OCI-LY7 (cell line): ENCODE results near the gene SLC25A39. TPM values are rescaled to one million over a fixed set of nuclear protein-coding genes. Genes with fewer than 3 reads are reported as not detected.

ENCODE experiments used
- BruUV-seq: library from RNA; stranded (reverse); fragments of 400-500 nt; replicated peaks from 2 replicates; lab custom pipeline; 2021; lab: Mats Ljungman, UMichigan
- CTCF ChIA-PET: fragments of 300-600 bp; sonication (Branson Sonifier 250); formaldehyde crosslinking; loops from one replicate; lab custom pipeline; 2022; ENCODE audit warnings: antibody characterized with exemption; ENCODE audit not compliant: unreplicated experiment; lab: Charles Lee
- POLR2A ChIA-PET: fragments of 300-600 bp; sonication (Branson Sonifier 250); formaldehyde crosslinking; loops from one replicate; lab custom pipeline; 2022; ENCODE audit warnings: antibody characterized with exemption; lab: Charles Lee
- DNase-seq: peaks from one replicate; pipeline ENCODE4 v3.0.0-alpha.2; 2015; ENCODE audit warnings: low spot score
- H2AFZ ChIP-seq: fragments of 200-600 bp; sonication (generic), shearing (Covaris generic); 2 replicates; pipeline ENCODE4 v1.6.1; 2014; ENCODE audit warnings: mild to moderate bottlenecking, antibody characterized with exemption, low read length, moderate library complexity
- H3K27ac ChIP-seq: fragments of 200-600 bp; sonication (generic); 2 replicates; pipeline ENCODE4 v1.5.1; 2014; ENCODE audit warnings: mixed run types, low read depth, mild to moderate bottlenecking, moderate library complexity, low read length, inconsistent platforms; ENCODE audit not compliant: poor library complexity, severe bottlenecking
- H3K36me3 ChIP-seq: fragments of 200-600 bp; sonication (generic); 2 replicates; pipeline ENCODE4 v1.6.1; 2014; ENCODE audit warnings: mild to moderate bottlenecking, antibody characterized with exemption, low read length, moderate library complexity, mixed read lengths; ENCODE audit not compliant: insufficient read depth
- H3K4me1 ChIP-seq: fragments of 200-600 bp; sonication (generic); 2 replicates; pipeline ENCODE4 v1.5.1; 2014; ENCODE audit warnings: mild to moderate bottlenecking, low read length; ENCODE audit not compliant: insufficient read depth, poor library complexity, severe bottlenecking
- H3K4me2 ChIP-seq: fragments of 200-600 bp; sonication (generic); 2 replicates; pipeline ENCODE4 v1.6.1; 2014; ENCODE audit warnings: mild to moderate bottlenecking, low read length
- H3K4me3 ChIP-seq: fragments of 200-600 bp; sonication (generic); 2 replicates; pipeline ENCODE4 v1.5.1; 2014; ENCODE audit warnings: mild to moderate bottlenecking, low read depth, low read length; ENCODE audit not compliant: poor library complexity, severe bottlenecking
- H3K79me2 ChIP-seq: fragments of 200-600 bp; sonication (generic); 2 replicates; pipeline ENCODE4 v1.6.1; 2016; ENCODE audit warnings: low read depth, mild to moderate bottlenecking, low read length, moderate library complexity, mixed read lengths; ENCODE audit not compliant: insufficient read depth
- H3K9me2 ChIP-seq: fragments of 200-600 bp; sonication (generic); 2 replicates; pipeline ENCODE4 v1.6.1; 2016; ENCODE audit warnings: mild to moderate bottlenecking, low read length, mixed read lengths; ENCODE audit not compliant: insufficient read depth
- H3K9me3 ChIP-seq: fragments of 200-600 bp; sonication (generic); 2 replicates; pipeline ENCODE4 v1.6.1; 2014; ENCODE audit warnings: mild to moderate bottlenecking, mixed run types, low read length, mixed read lengths
- H4K20me1 ChIP-seq: fragments of 200-600 bp; sonication (generic); 2 replicates; pipeline ENCODE4 v1.6.1; 2014; ENCODE audit warnings: mild to moderate bottlenecking, antibody characterized with exemption, low read length, moderate library complexity, mixed read lengths; ENCODE audit not compliant: insufficient read depth
- EZH2phosphoT487 ChIP-seq: fragments of 200-600 bp; sonication (generic); IDR thresholded peaks from 2 replicates; pipeline ENCODE4 v1.6.1; 2018; ENCODE audit warnings: low read depth, borderline replicate concordance, mild to moderate bottlenecking, mixed run types, antibody characterized with exemption, low read length, moderate library complexity, mixed read lengths
- intact Hi-C: fragments of 100-400 bp; cut with micrococcal nuclease; formaldehyde crosslinking; loops from one replicate; pipeline ENCODE4 v1.10.0; 2022; ENCODE audit not compliant: unreplicated experiment
- total RNA-seq, 2 experiments: library from RNA; depleted of rRNA in 1 of 2; stranded (reverse); fragments of >200 nt in 1 of 2; shearing (Covaris generic) in 1 of 2; gene quantifications; 2 replicates each; pipeline ENCODE4 v1.2.3, GENCODE V29; 2014 to 2022
- TF ChIP-seq, protein P1 (sequence below): fragments of 200-600 bp; sonication (generic); conservative IDR thresholded peaks from 2 replicates; pipeline ENCODE4 v1.5.1; 2014; ENCODE audit warnings: mild to moderate bottlenecking, antibody characterized with exemption, low read length, moderate library complexity, mixed read lengths

SLC25A39 gene
- total RNA-seq, 2 experiments from 2014 or later, result 156 to 159 TPM

- H3K27ac ChIP-seq, result no peak overlapping the region
- no peak for DNase-seq
- BruUV-seq, result no TSS peak
- ChIA-PET CTCF (no interaction called here), POLR2A (no interaction called here)
- no peaks in the 10 kb centered on the region for H3K4me1 ChIP-seq
- H3K36me3 ChIP-seq, result no peaks in the 10 kb centered on the region
- H3K9me2 ChIP-seq, result no peaks in the 10 kb centered on the region
- H3K4me3 ChIP-seq, result no peak overlapping the region
- no peaks in the 10 kb centered on the region for H3K9me3 ChIP-seq
- intact Hi-C loops, result no loop called here
- H3K79me2 ChIP-seq, result no peaks in the 10 kb centered on the region
- no peaks in the 10 kb centered on the region for H4K20me1 ChIP-seq
- H2AFZ ChIP-seq, result no peak overlapping the region
- TF ChIP-seq, protein P1, sequence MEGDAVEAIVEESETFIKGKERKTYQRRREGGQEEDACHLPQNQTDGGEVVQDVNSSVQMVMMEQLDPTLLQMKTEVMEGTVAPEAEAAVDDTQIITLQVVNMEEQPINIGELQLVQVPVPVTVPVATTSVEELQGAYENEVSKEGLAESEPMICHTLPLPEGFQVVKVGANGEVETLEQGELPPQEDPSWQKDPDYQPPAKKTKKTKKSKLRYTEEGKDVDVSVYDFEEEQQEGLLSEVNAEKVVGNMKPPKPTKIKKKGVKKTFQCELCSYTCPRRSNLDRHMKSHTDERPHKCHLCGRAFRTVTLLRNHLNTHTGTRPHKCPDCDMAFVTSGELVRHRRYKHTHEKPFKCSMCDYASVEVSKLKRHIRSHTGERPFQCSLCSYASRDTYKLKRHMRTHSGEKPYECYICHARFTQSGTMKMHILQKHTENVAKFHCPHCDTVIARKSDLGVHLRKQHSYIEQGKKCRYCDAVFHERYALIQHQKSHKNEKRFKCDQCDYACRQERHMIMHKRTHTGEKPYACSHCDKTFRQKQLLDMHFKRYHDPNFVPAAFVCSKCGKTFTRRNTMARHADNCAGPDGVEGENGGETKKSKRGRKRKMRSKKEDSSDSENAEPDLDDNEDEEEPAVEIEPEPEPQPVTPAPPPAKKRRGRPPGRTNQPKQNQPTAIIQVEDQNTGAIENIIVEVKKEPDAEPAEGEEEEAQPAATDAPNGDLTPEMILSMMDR, result no peak
- TF ChIP-seq EZH2phosphoT487, result no peak
- H3K4me2 ChIP-seq, result no peak overlapping the region
These were observed 31.0 kb downstream of the SLC25A39 start for GRCh38 chr17:44293509-44294226.

DNA sequence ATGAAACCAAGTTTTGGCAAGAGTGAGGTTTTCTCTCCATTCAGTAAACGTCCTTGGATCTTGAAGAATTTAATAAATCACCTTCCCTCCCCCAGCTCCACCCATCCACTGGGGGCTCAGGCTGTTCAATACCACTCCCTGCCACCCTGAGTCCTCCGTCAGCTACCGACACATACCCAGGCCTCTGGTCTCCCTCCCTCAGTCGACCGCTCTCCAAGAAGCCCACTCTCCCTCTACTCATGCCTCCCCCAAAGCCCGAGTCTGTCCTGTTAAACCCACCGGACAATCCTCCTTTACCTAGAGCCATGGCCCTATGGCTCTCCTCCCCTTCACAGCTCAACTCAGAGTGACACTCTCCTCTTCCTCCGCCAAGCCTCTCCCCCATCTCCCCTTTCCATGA, 37.0 kb downstream of the SLC25A39 start:
- Histone ChIP-seq H3K4me3 (no peak overlapping the region), H3K9me3 (no peaks in the 10 kb centered on the region), H3K9me2 (no peaks in the 10 kb centered on the region), H3K36me3 (no peaks in the 10 kb centered on the region), H4K20me1 (no peaks in the 10 kb centered on the region), H3K4me2 (no peak overlapping the region), H3K79me2 (no peaks in the 10 kb centered on the region), H3K4me1 (peaks cover 4% of the 10 kb centered on the region), H3K27ac (no peak overlapping the region), H2AFZ (no peak overlapping the region)
- no peak for TF ChIP-seq EZH2phosphoT487
- TF ChIP-seq, protein P1, result no peak
- ChIA-PET POLR2A (no interaction called here), CTCF (no interaction called here)
- BruUV-seq, result no TSS peak
- intact Hi-C loops, result no loop called here
- no peak for DNase-seq

DNA sequence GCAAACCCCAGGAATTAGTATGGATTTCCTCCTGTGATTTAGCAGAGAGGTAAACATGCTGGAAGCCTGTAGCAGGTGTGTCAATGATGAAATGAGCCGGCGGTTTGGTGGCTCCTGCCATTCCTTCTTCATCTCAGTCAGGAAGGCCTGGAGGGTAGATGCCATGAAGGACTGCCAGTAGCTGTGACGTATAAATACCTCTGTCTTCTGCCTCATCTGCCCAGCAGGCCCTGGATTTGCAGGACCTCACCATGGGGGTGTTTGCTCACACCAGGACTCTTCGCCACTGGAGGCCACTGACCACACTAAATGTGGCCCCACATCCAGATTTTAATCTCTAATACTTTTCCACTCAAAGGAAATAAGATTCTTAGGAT, 40.6 kb downstream of the SLC25A39 start:
- ChIA-PET CTCF (no interaction called here), POLR2A (no interaction called here)
- intact Hi-C loops, result no loop called here
- H3K79me2 ChIP-seq, result no peaks in the 10 kb centered on the region
- no TSS peak for BruUV-seq
- TF ChIP-seq, protein P1, result no peak
- no peak for TF ChIP-seq EZH2phosphoT487
- no peak overlapping the region for H3K4me3 ChIP-seq
- no peaks in the 10 kb centered on the region for H3K9me3 ChIP-seq
- H3K4me1 ChIP-seq, result peaks cover 10% of the 10 kb centered on the region
- H3K36me3 ChIP-seq, result no peaks in the 10 kb centered on the region
- H3K4me2 ChIP-seq, result no peak overlapping the region
- H3K27ac ChIP-seq, result no peak overlapping the region
- no peaks in the 10 kb centered on the region for H4K20me1 ChIP-seq
- no peak for DNase-seq
- no peak overlapping the region for H2AFZ ChIP-seq
- no peaks in the 10 kb centered on the region for H3K9me2 ChIP-seq
